Bronchial epithelial cell (primary cell): ENCODE results near the gene DNTTIP2. TPM values are rescaled to one million over a fixed set of nuclear protein-coding genes. Genes with fewer than 3 reads are reported as not detected.
"Not testable (repeated sequence)": the region's sequence is repeated elsewhere in the genome, so short reads cannot be mapped to it uniquely, and the experiment has no call there.

Experiments used
- DNase-seq: peaks from one replicate; pipeline ENCODE4 v3.0.0-alpha.2; 2010; ENCODE audit warnings: low read depth
- FAIRE-seq: peaks from 2 replicates; lab custom pipeline; 2011; peaks lifted over from hg19 to GRCh38; lab: Jason Lieb, UNC
- H3K27me3 ChIP-seq: 2 replicates; pipeline ENCODE4 v1.5.1; 2011; ENCODE audit warnings: low read length; ENCODE audit not compliant: control insufficient read depth, insufficient read depth
- H3K36me3 ChIP-seq: 2 replicates; pipeline ENCODE4 v1.5.1; 2011; ENCODE audit warnings: low read length; ENCODE audit not compliant: control insufficient read depth, insufficient read depth
- H3K4me3 ChIP-seq: 2 replicates; pipeline ENCODE4 v1.5.1; 2011; ENCODE audit warnings: mild to moderate bottlenecking, low read depth, low read length, control low read depth
- CTCF ChIP-seq: IDR thresholded peaks from 2 replicates; pipeline ENCODE4 v1.5.1; 2011; ENCODE audit warnings: mild to moderate bottlenecking, moderate library complexity, low read length, control low read depth, inconsistent platforms; ENCODE audit not compliant: insufficient read depth, severe bottlenecking
- total RNA-seq: library from RNA; depleted of rRNA; stranded (reverse); fragments of >200 nt; gene quantifications from 2 replicates; pipeline ENCODE4 v1.2.1, GENCODE V29; 2014

The DNTTIP2 gene
- 24.5 and 28.4 TPM in 2 replicates for total RNA-seq

- TF ChIP-seq CTCF = no peak
- H3K4me3 ChIP-seq = peak within 1 kb of the TSS; percentile 75
- DNase-seq (peak; percentile 80), FAIRE-seq (no peak)
- peaks cover 15% of the 10 kb centered on the region for H3K36me3 ChIP-seq
- no peaks in the 10 kb centered on the region for H3K27me3 ChIP-seq
Observed at GRCh38 chr1:93878889-93879586, at the start of gene DNTTIP2. Gene DNTTIP2 (minus strand): TSS chr1:93879206. CDS start chr1:93879148, 58 bp downstream.

DNA sequence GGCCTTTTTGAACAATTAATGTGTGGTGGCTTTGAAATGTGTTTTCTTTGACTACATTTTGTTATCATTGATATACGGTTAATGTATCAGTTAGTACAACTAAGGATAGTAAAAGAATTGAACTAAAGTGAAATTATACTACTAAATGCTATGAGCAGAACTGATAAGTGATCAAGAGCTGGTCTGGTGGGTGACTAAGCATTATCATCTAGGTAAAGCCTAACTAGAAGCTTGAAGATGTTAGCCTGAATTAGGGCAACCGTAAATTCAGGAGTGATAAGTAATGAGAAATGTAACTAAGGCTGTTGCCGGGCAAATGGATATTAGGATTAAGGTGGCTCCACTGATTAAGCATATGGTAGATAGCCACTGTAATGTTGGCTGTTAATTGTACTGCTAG is 46.2 kb upstream of the DNTTIP2 start:
- Histone ChIP-seq H3K36me3 (no peaks in the 10 kb centered on the region), H3K27me3 (no peaks in the 10 kb centered on the region), H3K4me3 (no peak overlapping the region)
- DNase-seq = no peak
- no peak for TF ChIP-seq CTCF
- no peak for FAIRE-seq

DNA sequence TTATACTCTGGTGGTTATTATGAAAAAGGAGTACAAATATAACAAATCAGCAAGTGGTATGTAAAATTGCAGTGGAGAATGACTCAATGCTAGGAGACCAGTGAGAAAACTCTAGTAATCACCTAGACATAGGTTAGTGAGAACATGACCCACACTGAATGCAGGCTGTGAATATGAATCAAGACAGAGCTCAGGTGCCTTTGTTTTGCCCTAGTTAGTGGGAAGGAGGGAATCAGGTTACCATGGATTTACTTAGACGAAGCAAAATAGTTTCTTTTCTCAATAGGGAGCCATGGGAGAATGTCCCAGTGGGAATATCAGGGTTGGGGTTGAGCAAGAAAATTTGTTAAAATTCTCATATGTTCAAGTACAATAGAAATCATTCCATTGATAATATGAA is 40.8 kb upstream of the DNTTIP2 start:
- Histone ChIP-seq H3K4me3 (no peak overlapping the region), H3K36me3 (no peaks in the 10 kb centered on the region), H3K27me3 (no peaks in the 10 kb centered on the region)
- DNase-seq (no peak), FAIRE-seq (no peak)
- no peak for TF ChIP-seq CTCF

- FAIRE-seq (no peak), DNase-seq (no peak)
- H3K36me3 ChIP-seq = no peaks in the 10 kb centered on the region
- no peak for TF ChIP-seq CTCF
- H3K4me3 ChIP-seq = no peak overlapping the region
- H3K27me3 ChIP-seq = no peaks in the 10 kb centered on the region
Observed at GRCh38 chr1:93917302-93917701, 38.3 kb upstream of the DNTTIP2 start.

- not testable (repeated sequence) for H3K4me3 ChIP-seq, DNase-seq, FAIRE-seq, H3K27me3 ChIP-seq, H3K36me3 ChIP-seq
Observed at GRCh38 chr1:93910880-93911279, 31.9 kb upstream of the DNTTIP2 start.

DNA sequence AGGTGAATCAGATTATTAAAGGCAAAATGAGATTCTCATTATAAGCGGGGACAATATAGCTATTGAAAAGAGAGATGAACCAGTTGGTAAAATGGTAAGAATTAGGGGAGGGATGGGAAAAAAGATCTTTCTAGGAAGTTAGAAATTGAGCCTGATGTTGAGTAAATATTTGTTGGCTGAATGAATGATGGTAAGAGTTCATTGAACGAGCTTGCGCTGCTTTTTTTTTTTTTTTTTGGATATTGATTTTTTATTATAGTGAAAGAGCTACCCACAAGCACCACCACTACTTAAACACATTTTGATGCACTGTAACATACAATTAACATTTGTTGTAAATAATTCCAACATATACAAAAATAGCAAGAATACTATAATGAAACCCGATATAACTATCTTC is 31.3 kb upstream of the DNTTIP2 start:
- FAIRE-seq = no peak
- DNase-seq = no peak
- Histone ChIP-seq H3K27me3 (no peaks in the 10 kb centered on the region), H3K36me3 (no peaks in the 10 kb centered on the region), H3K4me3 (no peak overlapping the region)
- TF ChIP-seq CTCF = no peak
